Panc1 (cell line): ENCODE data around the gene RHOU. TPM values are rescaled to one million over a fixed set of nuclear protein-coding genes. Genes with fewer than 3 reads are reported as not detected.

Experiments used
- ATAC-seq: fragments of 200-7000 bp; cut with Tn5 transposase; 2 replicates; pipeline ENCODE4 v1.9.1; 2020; ENCODE audit warnings: mild to moderate bottlenecking, moderate library complexity
- BruUV-seq: library from RNA; stranded (reverse); fragments of 400-500 nt; replicated peaks from 2 replicates; lab custom pipeline; 2021; lab: Mats Ljungman, UMichigan
- CTCF ChIA-PET: fragments of 300-600 bp; sonication (Branson Sonifier 250); formaldehyde crosslinking; loops from one replicate; lab custom pipeline; 2022; ENCODE audit warnings: antibody characterized with exemption; lab: Charles Lee
- POLR2A ChIA-PET: fragments of 300-600 bp; sonication (Branson Sonifier 250); formaldehyde crosslinking; loops from one replicate; lab custom pipeline; 2022; ENCODE audit warnings: antibody characterized with exemption; lab: Charles Lee
- DNase-seq: peaks from one replicate; pipeline ENCODE4 v3.0.0-alpha.2; 2010; ENCODE audit warnings: low read depth, low spot score
- H3K27ac ChIP-seq: 2 replicates; pipeline ENCODE4 v1.5.1; 2011; ENCODE audit warnings: mild to moderate bottlenecking, low read length, inconsistent platforms
- H3K27me3 ChIP-seq: fragments of 200-500 bp; sonication (Bioruptor generic); 2 replicates; pipeline ENCODE4 v1.6.0; 2014; ENCODE audit warnings: low read length, inconsistent platforms; ENCODE audit not compliant: control insufficient read depth, insufficient read depth
- H3K36me3 ChIP-seq: fragments of 200-500 bp; sonication (Bioruptor generic); 2 replicates; pipeline ENCODE4 v1.5.1; 2014; ENCODE audit warnings: inconsistent platforms, mild to moderate bottlenecking, low read length, moderate library complexity; ENCODE audit not compliant: control insufficient read depth, insufficient read depth
- H3K4me1 ChIP-seq: 2 replicates; pipeline ENCODE4 v1.5.1; 2011; ENCODE audit warnings: inconsistent platforms, mild to moderate bottlenecking, low read length, moderate library complexity; ENCODE audit not compliant: control insufficient read depth, insufficient read depth
- H3K4me3 ChIP-seq, 2 experiments: 2 replicates each; pipeline ENCODE4 v1.5.1; 2011 to 2012; ENCODE audit warnings: low read depth in 2 of 2, low read length in 2 of 2, mild to moderate bottlenecking in 2 of 2, inconsistent platforms in 1 of 2, moderate library complexity in 1 of 2
- H3K9me3 ChIP-seq: fragments of 200-500 bp; sonication (Bioruptor generic); 2 replicates; pipeline ENCODE4 v1.5.1; 2014; ENCODE audit warnings: low read depth, mild to moderate bottlenecking, inconsistent platforms, low read length, moderate library complexity; ENCODE audit not compliant: control insufficient read depth, insufficient read depth
- POLR2AphosphoS5 ChIP-seq: IDR thresholded peaks from 2 replicates; pipeline ENCODE4 v1.6.1; 2012; ENCODE audit warnings: mild to moderate bottlenecking, low read depth, low read length, moderate library complexity
- SIN3A ChIP-seq: IDR thresholded peaks from 2 replicates; pipeline ENCODE4 v1.6.1; 2012; ENCODE audit warnings: low read depth, mild to moderate bottlenecking, low read length, moderate library complexity, borderline replicate concordance; ENCODE audit not compliant: insufficient read depth
- TCF7L2 ChIP-seq: IDR thresholded peaks from 2 replicates; pipeline ENCODE4 v1.6.1; 2011; ENCODE audit warnings: mild to moderate bottlenecking, low read depth, low read length, inconsistent platforms
- in situ Hi-C: cut with HindIII; loops from 2 replicates; pipeline ENCODE4 v1.10.0; 2016; ENCODE audit warnings: low sequenced_read_pairs, low pct_unique_long_range_greater_than_20kb
- intact Hi-C: fragments of 100-400 bp; cut with micrococcal nuclease; formaldehyde crosslinking; loops from one replicate; pipeline ENCODE4 v1.10.0; 2022; ENCODE audit not compliant: unreplicated experiment
- total RNA-seq: library from RNA; stranded (reverse); gene quantifications from one replicate; pipeline ENCODE4 v1.2.1, GENCODE V29; 2021; ENCODE audit not compliant: unreplicated experiment
- TF ChIP-seq, protein P1 (sequence below), 2 experiments: IDR thresholded peaks; 2 replicates each; pipeline ENCODE4 v1.6.1; 2011 to 2012; ENCODE audit warnings: low read depth in 2 of 2, control low read depth in 1 of 2, low read length in 1 of 2, mild to moderate bottlenecking in 1 of 2, moderate library complexity in 1 of 2; ENCODE audit not compliant: insufficient read depth in 1 of 2
- TF ChIP-seq, protein P2 (sequence below): fragments of 450-650 bp; IDR thresholded peaks from 2 replicates; pipeline ENCODE4 v1.5.1; 2017; ENCODE audit warnings: mild to moderate bottlenecking

RHOU gene
- total RNA-seq, 1 experiment from 2014 or later: 9.2 TPM

DNA sequence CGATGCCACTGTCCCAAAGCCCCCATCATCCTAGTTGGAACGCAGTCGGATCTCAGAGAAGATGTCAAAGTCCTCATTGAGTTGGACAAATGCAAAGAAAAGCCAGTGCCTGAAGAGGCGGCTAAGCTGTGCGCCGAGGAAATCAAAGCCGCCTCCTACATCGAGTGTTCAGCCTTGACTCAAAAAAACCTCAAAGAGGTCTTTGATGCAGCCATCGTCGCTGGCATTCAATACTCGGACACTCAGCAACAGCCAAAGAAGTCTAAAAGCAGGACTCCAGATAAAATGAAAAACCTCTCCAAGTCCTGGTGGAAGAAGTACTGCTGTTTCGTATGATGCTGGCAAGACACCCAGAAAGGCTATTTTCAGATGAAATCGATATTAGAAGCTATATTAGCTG is 8.1 kb downstream of the RHOU start:
- H3K27ac ChIP-seq: no peak overlapping the region
- TF ChIP-seq POLR2AphosphoS5: no peak
- TF ChIP-seq TCF7L2: no peak
- TF ChIP-seq, protein P1, sequence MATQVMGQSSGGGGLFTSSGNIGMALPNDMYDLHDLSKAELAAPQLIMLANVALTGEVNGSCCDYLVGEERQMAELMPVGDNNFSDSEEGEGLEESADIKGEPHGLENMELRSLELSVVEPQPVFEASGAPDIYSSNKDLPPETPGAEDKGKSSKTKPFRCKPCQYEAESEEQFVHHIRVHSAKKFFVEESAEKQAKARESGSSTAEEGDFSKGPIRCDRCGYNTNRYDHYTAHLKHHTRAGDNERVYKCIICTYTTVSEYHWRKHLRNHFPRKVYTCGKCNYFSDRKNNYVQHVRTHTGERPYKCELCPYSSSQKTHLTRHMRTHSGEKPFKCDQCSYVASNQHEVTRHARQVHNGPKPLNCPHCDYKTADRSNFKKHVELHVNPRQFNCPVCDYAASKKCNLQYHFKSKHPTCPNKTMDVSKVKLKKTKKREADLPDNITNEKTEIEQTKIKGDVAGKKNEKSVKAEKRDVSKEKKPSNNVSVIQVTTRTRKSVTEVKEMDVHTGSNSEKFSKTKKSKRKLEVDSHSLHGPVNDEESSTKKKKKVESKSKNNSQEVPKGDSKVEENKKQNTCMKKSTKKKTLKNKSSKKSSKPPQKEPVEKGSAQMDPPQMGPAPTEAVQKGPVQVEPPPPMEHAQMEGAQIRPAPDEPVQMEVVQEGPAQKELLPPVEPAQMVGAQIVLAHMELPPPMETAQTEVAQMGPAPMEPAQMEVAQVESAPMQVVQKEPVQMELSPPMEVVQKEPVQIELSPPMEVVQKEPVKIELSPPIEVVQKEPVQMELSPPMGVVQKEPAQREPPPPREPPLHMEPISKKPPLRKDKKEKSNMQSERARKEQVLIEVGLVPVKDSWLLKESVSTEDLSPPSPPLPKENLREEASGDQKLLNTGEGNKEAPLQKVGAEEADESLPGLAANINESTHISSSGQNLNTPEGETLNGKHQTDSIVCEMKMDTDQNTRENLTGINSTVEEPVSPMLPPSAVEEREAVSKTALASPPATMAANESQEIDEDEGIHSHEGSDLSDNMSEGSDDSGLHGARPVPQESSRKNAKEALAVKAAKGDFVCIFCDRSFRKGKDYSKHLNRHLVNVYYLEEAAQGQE (IDR thresholded peaks at IDR 0.05; ENCODE audit: insufficient read depth in 1 of 2, low read depth in 2 of 2, low read length in 1 of 2): no peak
- TF ChIP-seq, protein P2, sequence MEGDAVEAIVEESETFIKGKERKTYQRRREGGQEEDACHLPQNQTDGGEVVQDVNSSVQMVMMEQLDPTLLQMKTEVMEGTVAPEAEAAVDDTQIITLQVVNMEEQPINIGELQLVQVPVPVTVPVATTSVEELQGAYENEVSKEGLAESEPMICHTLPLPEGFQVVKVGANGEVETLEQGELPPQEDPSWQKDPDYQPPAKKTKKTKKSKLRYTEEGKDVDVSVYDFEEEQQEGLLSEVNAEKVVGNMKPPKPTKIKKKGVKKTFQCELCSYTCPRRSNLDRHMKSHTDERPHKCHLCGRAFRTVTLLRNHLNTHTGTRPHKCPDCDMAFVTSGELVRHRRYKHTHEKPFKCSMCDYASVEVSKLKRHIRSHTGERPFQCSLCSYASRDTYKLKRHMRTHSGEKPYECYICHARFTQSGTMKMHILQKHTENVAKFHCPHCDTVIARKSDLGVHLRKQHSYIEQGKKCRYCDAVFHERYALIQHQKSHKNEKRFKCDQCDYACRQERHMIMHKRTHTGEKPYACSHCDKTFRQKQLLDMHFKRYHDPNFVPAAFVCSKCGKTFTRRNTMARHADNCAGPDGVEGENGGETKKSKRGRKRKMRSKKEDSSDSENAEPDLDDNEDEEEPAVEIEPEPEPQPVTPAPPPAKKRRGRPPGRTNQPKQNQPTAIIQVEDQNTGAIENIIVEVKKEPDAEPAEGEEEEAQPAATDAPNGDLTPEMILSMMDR: no peak
- no peak for TF ChIP-seq SIN3A
- intact Hi-C loops (no loop called here), in situ Hi-C loops (no loop called here)
- no peaks in the 10 kb centered on the region for H3K27me3 ChIP-seq
- no peak overlapping the region for H3K4me3 ChIP-seq
- no peak for DNase-seq
- no peaks in the 10 kb centered on the region for H3K36me3 ChIP-seq
- ChIA-PET CTCF (no interaction called here), POLR2A (no interaction called here)
- no TSS peak for BruUV-seq
- no peaks in the 10 kb centered on the region for H3K4me1 ChIP-seq
- ATAC-seq: no peak
- no peaks in the 10 kb centered on the region for H3K9me3 ChIP-seq

DNA sequence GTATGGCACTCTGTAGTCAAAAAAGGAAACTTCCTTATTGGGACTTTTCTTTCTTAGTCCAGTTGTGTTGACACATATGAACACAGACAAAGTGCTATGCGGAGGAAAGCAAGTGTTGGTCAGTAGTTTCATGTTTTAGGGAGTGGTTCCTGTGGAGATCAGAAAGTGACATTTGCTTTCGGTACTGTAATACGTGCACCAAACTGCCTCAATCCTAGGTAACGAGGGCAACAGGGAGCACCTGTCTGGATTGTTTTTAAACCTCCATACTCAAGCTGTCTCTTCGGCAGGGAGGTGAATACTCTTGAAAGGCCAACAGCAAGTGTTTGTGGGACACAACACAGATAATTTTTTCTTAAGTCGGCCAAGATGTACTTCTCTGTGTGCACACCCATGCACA is 9.1 kb downstream of the RHOU start:
- ATAC-seq (no peak), DNase-seq (no peak)
- no TSS peak for BruUV-seq
- in situ Hi-C loops (no loop called here), intact Hi-C loops (no loop called here)
- no peak overlapping the region for H3K4me3 ChIP-seq
- H3K36me3 ChIP-seq: no peaks in the 10 kb centered on the region
- CTCF ChIA-PET: no interaction called here
- no peak overlapping the region for H3K27ac ChIP-seq
- H3K4me1 ChIP-seq: no peaks in the 10 kb centered on the region
- POLR2A ChIA-PET: no interaction called here
- no peaks in the 10 kb centered on the region for H3K9me3 ChIP-seq
- no peak for TF ChIP-seq TCF7L2
- TF ChIP-seq, protein P2: no peak
- no peaks in the 10 kb centered on the region; the same call in 1 of the 2 replicates for H3K27me3 ChIP-seq
